Measurements from ENCODE around the gene RPS15A.

DNA sequence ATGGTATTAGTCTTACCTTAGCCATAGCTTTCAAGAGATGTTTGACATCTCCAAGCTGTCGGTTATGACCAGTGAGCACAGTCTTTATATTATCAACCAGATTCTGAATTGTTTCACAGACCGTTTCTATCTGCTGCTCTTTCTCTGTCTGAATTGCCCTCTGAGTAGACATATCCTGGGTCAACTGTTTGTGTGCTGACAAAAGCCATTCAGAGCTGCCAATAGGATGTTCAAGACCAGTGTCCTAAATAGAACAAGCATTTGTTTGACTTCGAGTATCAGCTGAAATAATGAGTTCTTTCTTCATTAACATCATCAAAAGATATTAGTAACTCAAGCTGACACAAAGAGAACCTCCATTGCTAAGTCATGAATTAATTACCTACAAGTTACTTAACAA lies 26.2 kb upstream of the RPS15A start:
- no peak for TF ChIP-seq POLR2A (IDR thresholded peaks at IDR 0.05)
- TF ChIP-seq, protein P1, sequence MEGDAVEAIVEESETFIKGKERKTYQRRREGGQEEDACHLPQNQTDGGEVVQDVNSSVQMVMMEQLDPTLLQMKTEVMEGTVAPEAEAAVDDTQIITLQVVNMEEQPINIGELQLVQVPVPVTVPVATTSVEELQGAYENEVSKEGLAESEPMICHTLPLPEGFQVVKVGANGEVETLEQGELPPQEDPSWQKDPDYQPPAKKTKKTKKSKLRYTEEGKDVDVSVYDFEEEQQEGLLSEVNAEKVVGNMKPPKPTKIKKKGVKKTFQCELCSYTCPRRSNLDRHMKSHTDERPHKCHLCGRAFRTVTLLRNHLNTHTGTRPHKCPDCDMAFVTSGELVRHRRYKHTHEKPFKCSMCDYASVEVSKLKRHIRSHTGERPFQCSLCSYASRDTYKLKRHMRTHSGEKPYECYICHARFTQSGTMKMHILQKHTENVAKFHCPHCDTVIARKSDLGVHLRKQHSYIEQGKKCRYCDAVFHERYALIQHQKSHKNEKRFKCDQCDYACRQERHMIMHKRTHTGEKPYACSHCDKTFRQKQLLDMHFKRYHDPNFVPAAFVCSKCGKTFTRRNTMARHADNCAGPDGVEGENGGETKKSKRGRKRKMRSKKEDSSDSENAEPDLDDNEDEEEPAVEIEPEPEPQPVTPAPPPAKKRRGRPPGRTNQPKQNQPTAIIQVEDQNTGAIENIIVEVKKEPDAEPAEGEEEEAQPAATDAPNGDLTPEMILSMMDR (IDR thresholded peaks at IDR 0.05) = no peak
